HG02571 (cell line): ENCODE data around the gene TPGS1.

Experiments used
- ATAC-seq: cut with Tn5 transposase; IDR thresholded peaks from one replicate; pipeline ENCODE4 v1.9.1; 2021; ENCODE audit warnings: mild to moderate bottlenecking, moderate library complexity; ENCODE audit not compliant: unreplicated experiment

The TPGS1 gene

DNA sequence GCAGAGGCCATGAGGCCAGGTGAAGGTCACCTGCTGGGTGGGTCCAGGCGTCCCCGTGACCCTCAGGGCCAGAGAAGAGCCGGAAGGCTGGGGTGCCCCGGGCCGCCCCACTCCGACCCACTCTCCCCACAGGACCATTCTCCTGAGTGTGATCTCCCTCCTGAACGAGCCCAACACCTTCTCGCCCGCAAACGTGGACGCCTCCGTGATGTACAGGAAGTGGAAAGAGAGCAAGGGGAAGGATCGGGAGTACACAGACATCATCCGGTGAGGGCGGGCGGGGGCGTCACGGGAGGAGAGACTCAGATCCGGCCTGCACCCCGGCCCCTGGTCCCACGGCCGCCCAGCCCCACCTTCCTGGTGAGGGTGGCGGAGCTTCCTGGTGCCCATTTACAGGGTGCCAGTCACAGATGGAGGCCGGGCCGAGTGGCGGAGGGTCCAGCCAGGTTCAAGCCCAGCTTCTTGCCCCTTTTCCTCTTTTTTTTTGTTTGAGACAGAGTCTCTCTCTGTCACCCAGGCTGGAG, 29.6 kb downstream of the TPGS1 start:
- ATAC-seq: no peak

DNA sequence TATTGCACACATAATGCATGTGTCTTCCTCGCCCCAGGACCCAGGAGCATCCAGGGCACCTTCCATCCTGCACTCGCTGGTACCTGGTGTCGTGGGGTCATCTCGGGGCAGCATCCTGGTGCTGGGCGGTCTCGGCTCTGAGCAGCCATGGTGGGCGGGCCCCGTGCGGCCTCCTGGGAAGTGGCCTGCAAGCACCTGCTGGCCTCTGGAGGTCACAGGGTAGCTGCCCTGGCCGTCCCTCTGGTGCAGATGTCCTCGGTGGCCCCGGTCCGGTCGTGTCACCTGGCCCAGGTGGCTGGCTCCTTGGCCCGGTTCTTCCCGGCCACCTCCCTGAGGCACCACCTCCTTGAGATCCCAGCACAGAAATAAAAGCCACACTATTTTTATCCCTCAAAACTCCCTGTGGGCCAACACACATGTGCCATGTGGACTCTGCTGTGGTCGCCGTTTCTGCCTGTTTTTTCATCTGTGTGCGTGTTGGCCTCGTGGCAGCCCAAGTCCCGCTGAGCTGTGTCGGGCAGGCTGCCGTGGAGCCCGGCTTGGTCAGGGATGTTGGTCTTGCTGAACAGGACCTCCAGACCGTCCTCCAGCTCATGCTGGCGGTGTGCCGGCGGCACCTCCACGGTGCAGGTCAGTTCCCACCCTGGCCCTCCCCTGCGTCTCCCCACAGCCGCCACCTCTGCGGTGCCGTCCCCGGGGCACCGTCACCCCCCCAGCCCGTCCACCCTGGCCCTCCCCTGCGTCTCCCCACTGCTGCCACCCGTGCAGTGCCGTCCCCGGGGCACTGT, 31.5 kb downstream of the TPGS1 start:
- no peak for ATAC-seq

DNA sequence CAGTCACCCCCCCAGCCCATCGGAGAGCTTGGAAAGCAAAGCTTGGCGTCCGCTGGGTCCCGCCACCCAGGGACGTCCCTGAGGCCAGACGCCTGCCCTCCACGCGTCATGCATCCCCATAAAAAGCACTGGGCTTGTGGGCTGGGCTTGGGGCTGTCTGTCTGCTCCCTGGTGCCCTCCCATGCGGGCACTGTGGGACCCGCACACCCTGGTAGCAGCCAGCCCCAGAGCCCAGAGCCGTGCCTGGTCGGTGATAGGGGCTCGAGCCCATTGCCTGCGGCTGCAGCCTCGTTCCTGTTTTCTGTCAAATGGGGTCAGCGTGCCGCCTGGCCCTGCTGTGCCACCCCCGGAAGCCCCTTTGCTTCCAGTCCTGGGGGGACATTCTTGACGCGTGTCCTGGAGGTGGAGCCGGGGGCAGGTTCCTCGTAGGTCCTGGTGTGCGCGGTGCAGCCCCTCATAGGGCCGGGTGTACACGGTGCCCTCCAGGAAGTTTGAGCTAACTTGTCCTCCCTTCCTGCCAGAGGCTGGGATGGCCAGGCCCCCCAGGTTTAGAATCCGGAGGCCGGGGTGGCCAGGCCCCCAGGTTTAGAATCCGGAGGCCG, 32.2 kb downstream of the TPGS1 start:
- no peak for ATAC-seq

DNA sequence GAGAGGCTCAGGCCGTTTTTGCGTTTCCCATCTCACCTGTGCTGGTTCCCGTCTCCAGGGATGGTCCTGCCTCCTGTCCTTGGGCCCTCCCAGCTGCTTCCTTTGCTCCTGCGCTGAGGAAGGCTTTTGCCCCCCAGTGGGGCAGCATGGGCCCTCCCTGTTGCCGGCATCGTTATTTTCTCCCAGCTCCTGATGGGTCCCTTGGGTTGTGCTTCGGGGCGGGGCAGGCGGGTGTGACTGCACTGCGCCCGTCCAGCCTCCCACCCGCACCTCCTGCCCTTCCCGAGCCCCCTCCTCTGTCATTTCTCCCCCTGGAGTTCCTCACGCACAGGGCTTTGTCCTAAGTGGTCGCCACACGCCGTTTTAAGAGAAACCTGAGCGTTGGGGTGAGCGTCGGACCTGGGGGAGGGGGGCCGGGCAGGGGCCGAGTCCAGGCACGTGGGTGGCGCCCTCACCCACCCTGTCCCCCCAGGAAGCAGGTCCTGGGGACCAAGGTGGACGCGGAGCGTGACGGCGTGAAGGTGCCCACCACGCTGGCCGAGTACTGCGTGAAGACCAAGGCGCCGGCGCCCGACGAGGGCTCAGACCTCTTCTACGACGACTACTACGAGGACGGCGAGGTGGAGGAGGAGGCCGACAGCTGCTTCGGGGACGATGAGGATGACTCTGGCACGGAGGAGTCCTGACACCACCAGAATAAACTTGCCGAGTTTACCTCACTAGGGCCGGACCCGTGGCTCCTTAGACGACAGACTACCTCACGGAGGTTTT, 33.8 kb downstream of the TPGS1 start:
- no peak for ATAC-seq

DNA sequence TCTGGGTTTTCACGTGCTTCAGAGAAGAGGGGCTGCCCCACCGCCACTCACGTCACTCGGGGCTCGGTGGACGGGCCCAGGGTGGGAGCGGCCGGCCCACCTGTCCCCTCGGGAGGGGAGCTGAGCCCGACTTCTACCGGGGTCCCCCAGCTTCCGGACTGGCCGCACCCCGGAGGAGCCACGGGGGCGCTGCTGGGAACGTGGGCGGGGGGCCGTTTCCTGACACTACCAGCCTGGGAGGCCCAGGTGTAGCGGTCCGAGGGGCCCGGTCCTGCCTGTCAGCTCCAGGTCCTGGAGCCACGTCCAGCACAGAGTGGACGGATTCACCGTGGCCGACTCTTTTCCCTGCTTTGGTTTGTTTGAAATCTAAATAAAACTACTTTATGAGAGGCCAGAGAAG, 34.4 kb downstream of the TPGS1 start:
- ATAC-seq: no peak

DNA sequence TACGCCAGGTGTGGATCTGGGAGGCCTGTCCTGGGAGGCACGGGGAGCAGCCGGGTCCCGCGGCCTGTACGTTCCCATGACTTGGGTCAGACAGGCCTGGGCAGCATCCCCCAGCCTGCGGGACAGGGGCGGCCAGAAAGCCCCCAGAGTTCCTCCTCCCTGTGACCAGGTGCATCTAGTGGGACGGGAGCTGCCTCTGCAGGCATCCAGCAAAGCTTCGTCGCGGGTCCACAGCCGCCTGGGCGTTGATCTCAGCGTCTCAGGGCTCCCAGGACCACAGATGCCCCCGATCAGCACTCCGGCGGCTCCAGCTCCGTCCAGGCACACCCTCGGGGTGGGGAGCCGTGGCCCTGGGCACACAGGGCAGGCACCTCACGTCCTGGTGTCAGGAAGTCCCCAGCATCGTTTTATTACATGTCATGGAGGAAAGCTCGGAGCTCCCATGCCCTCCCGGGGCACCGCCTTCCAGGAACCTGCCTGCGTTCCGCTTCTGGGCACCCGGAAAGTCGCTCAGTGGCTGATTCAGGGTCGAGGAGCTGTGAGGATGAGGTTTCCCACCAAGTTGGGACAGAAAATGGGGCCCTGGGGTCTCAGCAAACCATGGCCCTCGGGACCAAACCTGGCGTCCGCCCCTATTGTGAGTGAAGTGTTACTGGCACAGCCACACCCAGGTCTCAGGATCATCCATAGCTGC, 35.0 kb downstream of the TPGS1 start:
- no peak for ATAC-seq

DNA sequence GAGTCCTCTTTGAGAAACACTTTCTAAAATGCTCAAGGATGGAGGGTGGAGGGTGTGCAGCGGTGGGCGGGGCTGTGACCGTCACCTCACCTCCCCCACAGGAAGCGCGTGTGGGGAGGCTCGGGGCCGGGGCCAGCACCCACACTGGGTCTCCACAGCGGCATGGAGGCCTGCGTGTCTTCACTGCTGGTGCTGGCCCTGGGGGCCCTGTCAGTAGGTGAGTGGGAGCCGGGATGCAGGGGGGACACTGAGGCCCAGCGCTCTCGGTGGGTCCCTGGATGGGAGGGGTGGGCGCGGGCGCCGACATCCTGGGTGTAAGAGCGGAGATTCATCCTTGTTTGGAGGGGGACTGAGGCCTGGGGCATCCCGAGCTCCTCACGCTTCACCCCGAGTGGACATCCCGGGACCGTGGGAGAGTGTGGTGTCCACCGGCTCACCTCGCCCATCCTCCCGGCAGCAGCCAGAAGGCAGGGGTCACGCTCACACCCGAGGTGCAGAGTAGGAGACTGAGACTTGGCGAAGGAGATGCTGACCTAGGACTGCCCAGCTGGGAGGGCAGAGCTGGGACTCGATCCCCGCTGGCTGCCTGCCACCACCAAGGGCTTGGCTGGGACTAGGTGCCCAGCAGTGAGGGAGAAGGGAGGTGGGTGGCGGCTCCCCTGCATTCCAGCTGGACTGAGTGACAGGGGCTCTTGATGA, 36.8 kb downstream of the TPGS1 start, which contains the start of gene GZMM:
Gene GZMM, plus strand, starts transcription at position 144 of the 699 bp plus-strand sequence. Its CDS starts 19 bp downstream, at position 163.
- no peak for ATAC-seq

DNA sequence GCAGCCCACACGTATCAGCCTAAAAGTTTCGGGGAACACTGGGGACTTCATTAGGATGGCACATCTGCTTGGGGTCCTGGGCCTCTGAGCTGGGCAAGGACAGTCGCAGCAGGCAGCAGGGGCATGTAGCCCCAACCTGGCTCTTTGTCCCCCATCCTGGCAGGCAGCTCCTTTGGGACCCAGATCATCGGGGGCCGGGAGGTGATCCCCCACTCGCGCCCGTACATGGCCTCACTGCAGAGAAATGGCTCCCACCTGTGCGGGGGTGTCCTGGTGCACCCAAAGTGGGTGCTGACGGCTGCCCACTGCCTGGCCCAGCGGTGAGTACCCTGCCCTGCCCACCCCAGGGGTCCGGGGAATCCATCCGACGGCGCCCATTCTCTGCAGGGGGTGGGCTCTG, 39.8 kb downstream of the TPGS1 start:
- ATAC-seq: no peak

DNA sequence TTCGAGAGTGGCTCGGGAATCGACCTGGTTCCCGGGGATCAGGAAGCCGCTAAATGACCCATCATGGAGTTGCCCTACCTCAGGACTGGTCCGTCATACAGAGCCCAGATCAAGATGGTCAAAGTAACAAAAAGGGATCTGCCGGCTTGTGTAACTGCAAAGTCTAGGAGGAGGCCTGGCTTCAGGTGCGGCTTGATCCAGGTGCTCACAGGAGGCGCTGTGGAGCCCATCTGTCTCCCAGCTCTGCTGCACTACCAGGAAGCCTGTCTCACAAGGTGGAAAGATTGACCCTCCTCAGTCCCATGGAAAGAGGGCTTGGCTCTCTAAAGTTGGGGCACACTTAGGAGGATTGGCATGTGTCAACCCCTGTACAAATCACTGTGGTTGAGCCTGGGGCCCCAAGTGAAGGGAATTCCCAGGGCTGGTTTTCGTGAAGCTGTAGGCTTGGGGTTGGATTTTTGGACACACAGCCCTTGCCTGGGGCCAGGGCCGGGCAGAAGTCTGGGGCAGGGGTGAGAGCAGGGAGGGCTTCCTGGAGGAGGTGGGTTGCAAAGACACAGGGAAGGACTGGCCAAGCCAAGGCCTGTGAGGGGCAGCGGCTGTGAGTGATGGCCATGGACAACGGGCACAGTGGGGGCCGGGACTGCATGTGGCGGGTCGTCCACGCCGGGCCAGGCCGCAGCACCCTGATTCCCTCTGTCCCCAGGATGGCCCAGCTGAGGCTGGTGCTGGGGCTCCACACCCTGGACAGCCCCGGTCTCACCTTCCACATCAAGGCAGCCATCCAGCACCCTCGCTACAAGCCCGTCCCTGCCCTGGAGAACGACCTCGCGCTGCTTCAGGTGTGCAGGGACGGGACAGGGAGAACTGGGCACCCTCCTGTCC, 40.8 kb downstream of the TPGS1 start:
- ATAC-seq: no peak

DNA sequence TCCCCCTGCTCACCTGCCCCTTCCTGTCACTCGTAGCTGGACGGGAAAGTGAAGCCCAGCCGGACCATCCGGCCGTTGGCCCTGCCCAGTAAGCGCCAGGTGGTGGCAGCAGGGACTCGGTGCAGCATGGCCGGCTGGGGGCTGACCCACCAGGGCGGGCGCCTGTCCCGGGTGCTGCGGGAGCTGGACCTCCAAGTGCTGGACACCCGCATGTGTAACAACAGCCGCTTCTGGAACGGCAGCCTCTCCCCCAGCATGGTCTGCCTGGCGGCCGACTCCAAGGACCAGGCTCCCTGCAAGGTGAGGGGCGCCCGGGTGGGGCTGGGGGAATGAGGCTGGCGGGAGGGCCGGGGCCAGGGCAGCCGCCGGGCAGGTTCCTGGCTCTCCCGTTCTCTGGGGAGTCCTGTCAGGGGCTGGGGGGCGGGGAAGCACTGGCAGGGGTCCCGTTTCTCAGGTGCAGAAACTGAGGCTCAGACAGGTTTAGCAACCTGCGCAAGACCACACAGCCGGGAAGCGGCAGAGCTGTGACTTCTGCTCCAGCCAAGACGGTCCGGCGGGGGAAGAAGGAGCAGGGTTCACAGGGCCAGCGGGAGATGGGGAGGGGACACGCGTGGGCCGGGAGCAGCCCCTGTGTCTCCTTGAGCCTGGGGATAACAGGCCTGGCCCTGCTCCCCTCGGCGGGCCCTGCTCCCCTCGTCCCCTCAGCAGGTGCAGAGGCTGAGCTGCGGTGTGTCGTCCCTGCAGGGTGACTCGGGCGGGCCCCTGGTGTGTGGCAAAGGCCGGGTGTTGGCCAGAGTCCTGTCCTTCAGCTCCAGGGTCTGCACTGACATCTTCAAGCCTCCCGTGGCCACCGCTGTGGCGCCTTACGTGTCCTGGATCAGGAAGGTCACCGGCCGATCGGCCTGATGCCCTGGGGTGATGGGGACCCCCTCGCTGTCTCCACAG, 41.9 kb downstream of the TPGS1 start:
- no peak for ATAC-seq

DNA sequence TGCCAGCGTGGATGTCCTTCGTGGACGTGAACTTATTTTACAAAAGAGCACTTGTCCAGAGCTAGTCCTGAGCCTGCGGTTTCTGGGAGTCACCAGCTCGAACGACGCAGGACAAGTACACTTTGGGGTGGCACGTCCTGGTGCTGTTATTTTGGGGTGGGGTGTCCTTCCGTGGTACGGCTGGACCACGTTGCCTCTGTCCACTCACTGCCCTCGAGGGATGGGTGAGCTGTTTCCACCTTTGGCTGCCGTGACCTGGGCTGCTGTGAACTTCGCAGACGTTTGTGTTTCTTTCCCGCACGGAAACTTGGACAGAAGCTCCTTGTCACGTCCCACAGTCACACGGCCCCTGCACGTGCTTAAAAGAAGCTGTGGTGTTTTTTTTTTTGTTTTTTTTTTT, 47.5 kb downstream of the TPGS1 start:
- no peak for ATAC-seq

DNA sequence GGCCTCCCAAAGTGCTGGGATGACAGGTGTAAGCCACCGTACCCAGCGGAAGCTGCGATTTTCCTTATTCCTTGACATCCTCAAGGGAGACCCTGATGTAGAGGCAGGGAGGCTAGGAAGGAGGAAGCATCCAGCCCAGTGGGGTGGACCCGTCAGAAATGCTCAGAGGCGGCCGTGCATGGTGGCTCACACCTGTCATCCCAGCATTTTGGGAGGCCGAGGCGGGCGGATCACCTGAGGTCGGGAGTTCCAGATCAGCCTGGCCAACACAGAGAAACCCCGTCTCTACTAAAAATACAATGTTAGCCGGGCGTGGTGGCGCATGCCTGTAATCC, 48.1 kb downstream of the TPGS1 start:
- no peak for ATAC-seq

DNA sequence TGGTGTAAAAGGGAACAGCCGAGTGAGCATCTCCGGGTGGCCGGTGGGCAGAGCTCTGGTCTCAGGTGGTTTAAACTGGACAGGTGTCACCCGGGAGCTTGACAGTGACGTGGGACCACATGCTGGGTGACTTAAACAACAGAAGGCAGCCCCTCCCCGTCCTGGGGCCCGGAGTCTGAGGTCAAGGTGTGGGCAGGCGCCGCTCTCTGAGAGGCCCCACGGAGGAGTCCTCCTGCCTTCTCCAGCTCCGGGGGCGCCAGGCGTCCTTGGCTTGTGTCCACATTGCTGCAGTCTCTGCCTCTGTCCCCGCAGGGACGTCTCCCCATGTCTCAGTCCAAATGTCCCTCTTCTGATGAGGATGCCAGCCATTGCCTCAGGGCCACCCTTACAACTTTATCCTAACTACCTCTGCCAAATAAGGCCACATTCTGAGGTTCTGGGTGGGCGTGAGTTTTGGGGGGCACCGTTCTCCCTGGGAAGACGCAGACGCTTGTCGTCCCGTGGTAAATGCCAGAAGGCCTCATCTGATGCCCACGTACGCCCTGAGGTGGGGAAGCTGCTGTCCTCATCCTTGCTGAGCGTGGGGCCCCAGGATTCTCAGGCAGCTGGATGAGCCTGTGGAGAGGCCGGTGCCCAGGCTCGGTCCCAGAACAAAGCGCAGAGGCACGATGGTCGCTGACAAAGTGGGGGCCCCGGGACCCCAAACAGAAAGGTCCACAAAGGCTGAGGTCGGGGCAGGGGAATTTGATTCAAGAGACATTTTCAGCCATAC, 49.5 kb downstream of the TPGS1 start:
- no peak for ATAC-seq

DNA sequence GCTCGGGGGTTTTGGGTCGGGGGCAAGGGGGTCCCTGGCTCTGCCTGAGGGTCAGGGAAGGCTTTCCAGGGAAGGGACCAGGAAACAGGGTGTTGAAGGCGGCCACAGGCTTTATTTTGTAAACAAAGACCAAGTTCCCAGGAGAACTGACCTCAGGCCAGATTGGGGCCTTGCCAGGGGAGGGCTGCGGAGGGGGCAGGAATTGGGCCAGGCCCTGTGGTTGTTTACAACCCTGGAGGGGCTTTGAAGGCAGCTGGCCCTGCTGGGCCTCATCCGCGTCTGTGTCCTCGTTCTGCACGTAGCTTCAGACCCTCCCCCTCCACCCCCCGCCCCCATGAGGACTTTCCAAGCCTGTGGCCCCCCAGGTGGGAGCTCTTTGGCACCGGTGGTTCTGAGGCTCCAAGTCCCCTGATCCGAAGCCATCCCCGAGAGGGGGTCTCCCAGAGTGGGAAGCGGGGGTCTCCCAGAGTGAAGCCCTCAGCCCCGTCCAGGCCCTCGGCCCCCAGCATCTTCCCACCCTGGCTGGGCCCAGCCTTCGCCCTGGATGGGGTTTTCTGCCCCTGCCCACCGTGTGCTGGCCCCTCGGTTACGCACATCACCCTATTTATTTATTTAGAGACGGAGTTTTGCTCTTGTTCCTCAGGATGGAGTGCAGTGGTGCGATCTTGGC, 51.6 kb downstream of the TPGS1 start:
- ATAC-seq: no peak

DNA sequence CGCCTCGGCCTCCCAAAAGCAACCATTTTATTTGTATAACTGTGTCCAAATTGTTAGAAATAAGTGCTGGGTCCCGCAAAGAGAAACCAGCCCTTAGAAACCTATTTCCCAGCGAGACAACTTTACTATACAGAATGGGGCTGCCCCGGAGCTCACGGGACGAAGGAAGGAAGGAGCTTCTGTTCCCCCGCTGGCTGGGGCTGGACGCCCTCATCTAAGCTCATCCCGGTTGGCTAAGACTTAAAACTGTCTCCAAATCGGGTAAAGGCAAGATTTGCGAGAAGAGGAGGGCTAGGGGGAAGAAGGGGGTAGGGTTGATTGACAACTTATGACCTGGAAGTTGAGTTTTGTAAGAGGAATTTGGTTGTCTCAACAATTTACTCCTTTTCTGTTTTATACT, 52.8 kb downstream of the TPGS1 start:
- no peak for ATAC-seq

DNA sequence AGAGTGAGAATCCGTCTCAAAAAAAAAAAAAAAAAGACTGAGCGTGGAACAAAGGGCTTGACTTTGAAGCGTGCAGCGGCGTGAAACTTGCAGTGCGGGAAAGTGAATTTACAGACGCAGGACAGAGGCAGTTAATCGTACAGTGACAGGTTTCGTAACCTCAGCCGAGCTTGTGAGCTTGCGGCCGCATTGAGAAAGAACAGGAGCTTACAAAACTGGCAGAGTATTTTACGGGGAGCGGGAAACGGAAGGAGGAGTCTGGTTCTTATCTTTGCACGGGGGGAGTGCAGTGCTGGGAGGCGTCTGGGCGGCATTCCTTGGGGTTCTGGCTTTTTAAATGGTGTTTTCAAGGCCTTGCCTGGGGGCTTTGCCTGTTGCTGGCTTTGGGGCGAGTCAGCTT, 59.1 kb downstream of the TPGS1 start:
- ATAC-seq: no peak

DNA sequence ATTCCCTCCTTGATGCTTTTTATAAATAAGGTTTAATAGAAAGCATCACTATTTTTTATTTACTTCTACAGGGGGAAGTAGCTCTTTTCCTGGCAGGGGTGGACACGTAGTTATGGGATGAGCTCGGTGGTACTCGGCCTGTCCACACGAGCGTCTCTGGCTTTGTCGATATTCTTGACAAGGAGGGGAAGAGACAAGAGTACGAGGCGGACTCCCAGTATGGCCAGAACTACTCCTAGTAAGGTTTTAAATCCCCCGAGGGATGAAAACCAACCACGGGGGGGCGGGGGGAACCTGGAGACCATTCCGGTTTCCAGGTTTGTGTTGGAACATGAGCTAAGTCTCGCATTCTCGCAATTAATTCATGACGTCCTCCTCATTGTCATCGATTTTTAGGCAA, 59.5 kb downstream of the TPGS1 start:
- no peak for ATAC-seq
